ENCODE results near the gene DPF3. TPM values are rescaled to one million over a fixed set of nuclear protein-coding genes. Genes with fewer than 3 reads are reported as not detected.

The DPF3 gene
- total RNA-seq, 1 experiment from 2014 or later = 0.31 TPM

DNA sequence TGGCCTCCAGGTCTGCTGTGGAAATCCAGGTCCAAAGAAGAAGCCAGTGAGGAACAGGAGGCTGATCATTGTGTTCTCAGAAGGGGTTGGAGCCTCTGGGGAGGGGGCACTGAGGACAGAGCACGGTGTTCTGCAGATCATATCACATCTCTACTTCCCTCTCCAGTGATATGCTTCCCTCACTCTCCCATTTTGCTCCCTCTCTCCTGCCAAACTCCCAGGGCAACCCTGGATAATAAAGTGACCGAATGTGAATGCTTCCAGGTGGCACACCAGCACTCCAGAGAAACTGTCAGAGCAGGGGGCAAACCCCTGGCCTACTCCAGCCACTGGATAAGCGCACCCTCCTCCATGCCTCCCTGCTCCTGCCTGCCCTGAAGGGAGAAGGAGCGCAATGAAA, 57.8 kb downstream of the DPF3 start (continued):
- TF ChIP-seq, protein P1, sequence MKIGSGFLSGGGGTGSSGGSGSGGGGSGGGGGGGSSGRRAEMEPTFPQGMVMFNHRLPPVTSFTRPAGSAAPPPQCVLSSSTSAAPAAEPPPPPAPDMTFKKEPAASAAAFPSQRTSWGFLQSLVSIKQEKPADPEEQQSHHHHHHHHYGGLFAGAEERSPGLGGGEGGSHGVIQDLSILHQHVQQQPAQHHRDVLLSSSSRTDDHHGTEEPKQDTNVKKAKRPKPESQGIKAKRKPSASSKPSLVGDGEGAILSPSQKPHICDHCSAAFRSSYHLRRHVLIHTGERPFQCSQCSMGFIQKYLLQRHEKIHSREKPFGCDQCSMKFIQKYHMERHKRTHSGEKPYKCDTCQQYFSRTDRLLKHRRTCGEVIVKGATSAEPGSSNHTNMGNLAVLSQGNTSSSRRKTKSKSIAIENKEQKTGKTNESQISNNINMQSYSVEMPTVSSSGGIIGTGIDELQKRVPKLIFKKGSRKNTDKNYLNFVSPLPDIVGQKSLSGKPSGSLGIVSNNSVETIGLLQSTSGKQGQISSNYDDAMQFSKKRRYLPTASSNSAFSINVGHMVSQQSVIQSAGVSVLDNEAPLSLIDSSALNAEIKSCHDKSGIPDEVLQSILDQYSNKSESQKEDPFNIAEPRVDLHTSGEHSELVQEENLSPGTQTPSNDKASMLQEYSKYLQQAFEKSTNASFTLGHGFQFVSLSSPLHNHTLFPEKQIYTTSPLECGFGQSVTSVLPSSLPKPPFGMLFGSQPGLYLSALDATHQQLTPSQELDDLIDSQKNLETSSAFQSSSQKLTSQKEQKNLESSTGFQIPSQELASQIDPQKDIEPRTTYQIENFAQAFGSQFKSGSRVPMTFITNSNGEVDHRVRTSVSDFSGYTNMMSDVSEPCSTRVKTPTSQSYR (CRISPR knock-in tag; IDR thresholded peaks at IDR 0.05) = no peak
- TF ChIP-seq, protein P2, sequence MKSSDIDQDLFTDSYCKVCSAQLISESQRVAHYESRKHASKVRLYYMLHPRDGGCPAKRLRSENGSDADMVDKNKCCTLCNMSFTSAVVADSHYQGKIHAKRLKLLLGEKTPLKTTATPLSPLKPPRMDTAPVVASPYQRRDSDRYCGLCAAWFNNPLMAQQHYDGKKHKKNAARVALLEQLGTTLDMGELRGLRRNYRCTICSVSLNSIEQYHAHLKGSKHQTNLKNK (CRISPR knock-in tag; IDR thresholded peaks at IDR 0.05) = no peak

DNA sequence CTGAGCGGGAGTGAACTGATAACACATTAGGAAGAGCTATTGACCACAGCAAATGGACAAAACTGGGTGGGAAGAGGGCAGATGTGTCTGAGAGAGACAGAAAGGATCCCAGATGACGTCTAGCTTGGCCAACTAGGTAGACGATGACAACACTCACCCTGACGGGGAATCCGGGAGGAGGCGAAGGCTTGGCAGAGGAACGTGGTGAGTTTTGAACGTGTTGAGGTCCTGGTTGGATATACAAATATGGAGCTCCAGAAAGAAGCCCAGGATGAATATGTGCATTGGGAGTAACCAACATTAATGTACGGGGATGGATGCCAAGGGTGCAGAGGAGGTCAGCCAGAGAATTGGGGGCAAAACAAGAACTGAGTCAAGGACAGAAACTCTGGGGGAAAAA, 60.7 kb downstream of the DPF3 start:
- H3K4me3 Mint-ChIP-seq = no peak overlapping the region
- no peak for TF ChIP-seq IRF2 (CRISPR knock-in tag; IDR thresholded peaks at IDR 0.05; ENCODE audit: borderline replicate concordance, low read depth)
- TF ChIP-seq NR2C2 (CRISPR knock-in tag; IDR thresholded peaks at IDR 0.05) = no peak
- no peak for TF ChIP-seq ZNF416 (CRISPR knock-in tag; IDR thresholded peaks at IDR 0.05)
- TF ChIP-seq ELF4 (CRISPR knock-in tag; IDR thresholded peaks at IDR 0.05; ENCODE audit: low read depth) = no peak
- no peak for TF ChIP-seq NFATC4 (CRISPR knock-in tag; IDR thresholded peaks at IDR 0.05)
- H3K36me3 Mint-ChIP-seq = no peaks in the 10 kb centered on the region
- no peak overlapping the region for H3K27ac Mint-ChIP-seq
- no peak for DNase-seq (ENCODE audit: low spot score)
- ChIA-PET CTCF (no interaction called here), POLR2A (no interaction called here)
- H3K9me3 Mint-ChIP-seq = no peaks in the 10 kb centered on the region
- no peaks in the 10 kb centered on the region; the same call in 1 of the 2 replicates for H3K27me3 Mint-ChIP-seq (ENCODE audit: low read depth)
- ATAC-seq = no peak
- peaks cover 12% of the 10 kb centered on the region for H3K4me1 Mint-ChIP-seq

DNA sequence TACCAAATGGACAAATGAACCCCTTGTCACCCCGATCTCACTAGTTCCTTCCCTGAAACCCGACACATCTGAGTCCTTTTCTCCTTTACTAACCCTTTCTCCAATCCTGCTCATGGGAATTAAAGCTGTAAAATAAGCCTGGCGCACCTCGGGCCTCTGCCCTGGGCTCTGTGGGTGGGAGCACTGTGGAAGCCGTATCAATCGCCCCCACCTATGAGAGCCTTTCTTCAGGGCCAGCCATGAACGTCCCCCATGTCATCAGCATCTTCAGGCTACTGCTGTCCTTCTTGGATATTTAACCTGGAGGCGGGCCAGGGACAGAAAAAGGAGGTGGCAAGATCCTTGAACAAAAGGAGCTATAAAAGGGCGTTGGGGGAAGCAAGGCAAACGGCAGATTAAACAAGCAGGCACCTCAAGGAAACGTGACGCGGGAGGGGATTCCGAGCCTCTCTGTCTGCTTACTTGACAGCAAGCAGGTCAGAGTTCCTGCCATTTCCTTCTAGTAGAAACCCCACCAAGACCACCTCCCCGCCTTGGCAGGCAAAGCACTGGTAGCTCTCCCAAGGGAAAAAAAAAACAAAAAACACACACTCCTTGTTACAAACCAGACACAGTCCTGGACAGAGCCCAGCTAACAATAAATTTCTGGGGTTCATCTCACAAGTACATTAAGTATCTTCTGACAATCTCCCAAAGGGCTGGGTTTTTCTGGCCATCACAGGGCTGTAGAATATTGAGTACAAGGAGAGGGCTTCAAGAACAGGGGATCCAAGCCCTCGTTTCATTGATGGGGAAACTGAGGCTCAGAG, 62.9 kb downstream of the DPF3 start:
- POLR2A ChIA-PET = no interaction called here
- ATAC-seq = peak; percentile 50

DNA sequence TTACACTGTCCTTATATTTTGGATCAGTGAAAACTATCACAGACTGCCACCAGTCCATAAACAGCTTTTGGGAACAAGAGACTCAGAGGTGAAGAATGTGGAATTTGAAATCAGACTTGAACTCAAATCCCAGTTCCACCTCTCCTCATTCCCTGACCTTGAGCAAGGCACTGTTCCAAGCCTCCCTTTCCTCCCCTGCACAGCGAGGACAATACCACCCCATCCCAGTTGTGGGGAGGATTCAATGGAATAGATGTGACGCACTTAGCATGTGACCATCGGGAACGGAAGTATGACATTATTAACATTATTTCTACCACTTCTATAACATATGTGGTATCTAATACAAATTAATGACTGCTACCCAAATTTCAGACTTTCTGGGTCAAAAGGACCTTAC, 63.5 kb downstream of the DPF3 start:
- no peaks in the 10 kb centered on the region; the same call in none of the 2 replicates for H3K27me3 Mint-ChIP-seq (ENCODE audit: low read depth)
- no peak overlapping the region for H3K4me3 Mint-ChIP-seq
- ATAC-seq (no peak), DNase-seq (ENCODE audit: low spot score) (no peak)
- no peak overlapping the region for H3K27ac Mint-ChIP-seq
- ChIA-PET POLR2A (no interaction called here), CTCF (interaction anchor here (1.0 to 1.4 kb wide), 3 partner anchors 9 to 316 kb away, joined by 3 to 4 read pairs (median 3); partner anchors contain the start of gene DPF3)
- no peaks in the 10 kb centered on the region for H3K9me3 Mint-ChIP-seq
- H3K4me1 Mint-ChIP-seq = peaks cover 20% of the 10 kb centered on the region
- H3K36me3 Mint-ChIP-seq = no peaks in the 10 kb centered on the region
- TF ChIP-seq, protein P3, sequence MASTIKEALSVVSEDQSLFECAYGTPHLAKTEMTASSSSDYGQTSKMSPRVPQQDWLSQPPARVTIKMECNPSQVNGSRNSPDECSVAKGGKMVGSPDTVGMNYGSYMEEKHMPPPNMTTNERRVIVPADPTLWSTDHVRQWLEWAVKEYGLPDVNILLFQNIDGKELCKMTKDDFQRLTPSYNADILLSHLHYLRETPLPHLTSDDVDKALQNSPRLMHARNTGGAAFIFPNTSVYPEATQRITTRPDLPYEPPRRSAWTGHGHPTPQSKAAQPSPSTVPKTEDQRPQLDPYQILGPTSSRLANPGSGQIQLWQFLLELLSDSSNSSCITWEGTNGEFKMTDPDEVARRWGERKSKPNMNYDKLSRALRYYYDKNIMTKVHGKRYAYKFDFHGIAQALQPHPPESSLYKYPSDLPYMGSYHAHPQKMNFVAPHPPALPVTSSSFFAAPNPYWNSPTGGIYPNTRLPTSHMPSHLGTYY (CRISPR knock-in tag; IDR thresholded peaks at IDR 0.05) = no peak
- TF ChIP-seq, protein P1 (CRISPR knock-in tag; IDR thresholded peaks at IDR 0.05) = no peak
- TF ChIP-seq GRHL2 (CRISPR knock-in tag; IDR thresholded peaks at IDR 0.05; ENCODE audit: insufficient replicate concordance, severe bottlenecking) = no peak
- no peak for TF ChIP-seq ZNF263 (CRISPR knock-in tag; IDR thresholded peaks at IDR 0.05; ENCODE audit: low read depth)
- TF ChIP-seq ZNF396 (CRISPR knock-in tag; IDR thresholded peaks at IDR 0.05; ENCODE audit: borderline replicate concordance) = no peak
- TF ChIP-seq, protein P4, sequence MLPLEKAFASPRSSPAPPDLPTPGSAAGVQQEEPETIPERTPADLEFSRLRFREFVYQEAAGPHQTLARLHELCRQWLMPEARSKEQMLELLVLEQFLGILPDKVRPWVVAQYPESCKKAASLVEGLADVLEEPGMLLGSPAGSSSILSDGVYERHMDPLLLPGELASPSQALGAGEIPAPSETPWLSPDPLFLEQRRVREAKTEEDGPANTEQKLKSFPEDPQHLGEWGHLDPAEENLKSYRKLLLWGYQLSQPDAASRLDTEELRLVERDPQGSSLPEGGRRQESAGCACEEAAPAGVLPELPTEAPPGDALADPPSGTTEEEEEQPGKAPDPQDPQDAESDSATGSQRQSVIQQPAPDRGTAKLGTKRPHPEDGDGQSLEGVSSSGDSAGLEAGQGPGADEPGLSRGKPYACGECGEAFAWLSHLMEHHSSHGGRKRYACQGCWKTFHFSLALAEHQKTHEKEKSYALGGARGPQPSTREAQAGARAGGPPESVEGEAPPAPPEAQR (CRISPR knock-in tag; IDR thresholded peaks at IDR 0.05) = no peak
- TF ChIP-seq PRRX2 (CRISPR knock-in tag; IDR thresholded peaks at IDR 0.05) = no peak
- TF ChIP-seq ATF1 (CRISPR knock-in tag; IDR thresholded peaks at IDR 0.05) = no peak
- TF ChIP-seq MXD4 (CRISPR knock-in tag; IDR thresholded peaks at IDR 0.05; ENCODE audit: borderline replicate concordance) = no peak
- TF ChIP-seq ETV6 (CRISPR knock-in tag; IDR thresholded peaks at IDR 0.05) = no peak
- TF ChIP-seq OVOL2 (CRISPR knock-in tag; IDR thresholded peaks at IDR 0.05; ENCODE audit: borderline replicate concordance) = no peak

More for the DNA sequence above, 62.9 kb downstream of the DPF3 start:
- Mint-ChIP-seq H3K4me1 (peaks cover 17% of the 10 kb centered on the region), H3K9me3 (no peaks in the 10 kb centered on the region), H3K27ac (no peak overlapping the region), H3K36me3 (no peaks in the 10 kb centered on the region), H3K27me3 (ENCODE audit: low read depth) (no peaks in the 10 kb centered on the region; the same call in none of the 2 replicates), H3K4me3 (no peak overlapping the region)
- TF ChIP-seq ZNF317 (CRISPR knock-in tag; IDR thresholded peaks at IDR 0.05; ENCODE audit: borderline replicate concordance, low read depth) = 0 out of 2 replicates have a peak, but pooled peaks have one; percentile 48
- TF ChIP-seq SOX15 (CRISPR knock-in tag; IDR thresholded peaks at IDR 0.05) = no peak
- CTCF ChIA-PET = interaction anchor here (0.6 to 1.4 kb wide), 5 partner anchors 9 to 317 kb away, joined by 3 to 4 read pairs (median 3); partner anchors contain the start of gene DPF3
- no peak for DNase-seq (ENCODE audit: low spot score)
